HCT116 (cell line): Measurements from ENCODE around the gene KNDC1. TPM values are rescaled to one million over a fixed set of nuclear protein-coding genes. Genes with fewer than 3 reads are reported as not detected.

Source experiments
- ATAC-seq: fragments of 200-7000 bp; cut with Tn5 transposase; 2 replicates; pipeline ENCODE4 v1.9.1; 2020; ENCODE audit warnings: mild to moderate bottlenecking, moderate library complexity
- BruUV-seq: library from RNA; stranded (reverse); fragments of 400-500 nt; replicated peaks from 2 replicates; lab custom pipeline; 2021; lab: Mats Ljungman, UMichigan
- CTCF ChIA-PET: fragments of 300-600 bp; sonication (Branson Sonifier 250); formaldehyde crosslinking; loops from one replicate; lab custom pipeline; 2021; ENCODE audit warnings: antibody characterized with exemption; lab: Charles Lee
- POLR2A ChIA-PET: fragments of 300-600, 350-600 bp; sonication (Branson Sonifier 250); formaldehyde crosslinking; loops from one replicate; lab custom pipeline; 2021; ENCODE audit warnings: antibody characterized with exemption; lab: Charles Lee
- RAD21 ChIA-PET, 2 experiments: fragments of 300-600 bp; sonication (Branson Sonifier 250); formaldehyde crosslinking; loops; one replicate each; lab custom pipeline; 2023; ENCODE audit warnings: low total read pairs in 2 of 2; ENCODE audit not compliant: uncharacterized antibody in 2 of 2, unreplicated experiment in 2 of 2, low non-redundant PET in 1 of 2; lab: Charles Lee
- DNase-seq: peaks from one replicate; pipeline ENCODE4 v3.0.0-alpha.2; 2010; ENCODE audit warnings: low read depth, low spot score
- H2AFZ ChIP-seq: fragments of 200-600 bp; shearing (Covaris generic), sonication (generic); 2 replicates; pipeline ENCODE4 v1.6.1; 2017; ENCODE audit warnings: low read depth, mixed run types, mixed read lengths, antibody characterized with exemption, low read length; ENCODE audit not compliant: poor library complexity, severe bottlenecking
- H3K27ac ChIP-seq: 2 replicates; pipeline ENCODE4 v1.5.1; 2012; ENCODE audit warnings: low read depth, low read length
- H3K27me3 ChIP-seq: fragments of 200-600 bp; sonication (generic); 2 replicates; pipeline ENCODE4 v1.6.1; 2016; ENCODE audit warnings: mixed run types, low read length, mixed read lengths; ENCODE audit not compliant: insufficient read depth
- H3K36me3 ChIP-seq, 2 experiments: fragments of 200-500 bp in 1 of 2; fragments of 200-600 bp in 1 of 2; sonication (Bioruptor generic) in 1 of 2; sonication (generic) in 1 of 2; 2 replicates each; pipeline versions ENCODE4 v1.5.1 to v1.6.1; 2014 to 2016; ENCODE audit warnings: low read length in 2 of 2, inconsistent platforms in 1 of 2, mixed read lengths in 1 of 2, mixed run types in 1 of 2; ENCODE audit not compliant: insufficient read depth in 2 of 2, control insufficient read depth in 1 of 2
- H3K4me1 ChIP-seq, 2 experiments: fragments of 200-600 bp in 1 of 2; sonication (generic) in 1 of 2; 2 replicates each; pipeline versions ENCODE4 v1.5.1 to v1.6.1; 2012 to 2017; ENCODE audit warnings: low read length in 2 of 2, inconsistent platforms in 1 of 2, mild to moderate bottlenecking in 1 of 2, mixed read lengths in 1 of 2, mixed run types in 1 of 2, moderate library complexity in 1 of 2; ENCODE audit not compliant: insufficient read depth in 2 of 2, control insufficient read depth in 1 of 2
- H3K4me2 ChIP-seq: fragments of 200-600 bp; sonication (generic); 2 replicates; pipeline ENCODE4 v1.6.1; 2017; ENCODE audit warnings: mixed run types, low read length, mixed read lengths
- H3K4me3 ChIP-seq, 2 experiments: fragments of 200-600 bp in 1 of 2; sonication (generic) in 1 of 2; replicated peaks in 1 of 2; 2 replicates each; pipeline ENCODE4 v1.5.1; 2011 to 2016; ENCODE audit warnings: low read length in 2 of 2, control low read depth in 1 of 2, low read depth in 1 of 2, mild to moderate bottlenecking in 1 of 2, mixed read lengths in 1 of 2, mixed run types in 1 of 2
- H3K79me2 ChIP-seq: fragments of 200-600 bp; sonication (generic); 2 replicates; pipeline ENCODE4 v1.6.1; 2017; ENCODE audit warnings: mild to moderate bottlenecking, mixed run types, low read length, moderate library complexity, mixed read lengths; ENCODE audit not compliant: insufficient read depth
- H3K9ac ChIP-seq: fragments of 200-600 bp; sonication (generic); 2 replicates; pipeline ENCODE4 v1.6.1; 2016; ENCODE audit warnings: low read length, mixed read lengths
- H3K9me2 ChIP-seq: fragments of 200-600 bp; sonication (generic), shearing (Covaris generic); 2 replicates; pipeline ENCODE4 v1.6.1; 2017; ENCODE audit warnings: mixed run types, mild to moderate bottlenecking, moderate library complexity; ENCODE audit not compliant: insufficient read depth
- H3K9me3 ChIP-seq, 2 experiments: fragments of 200-500 bp in 1 of 2; fragments of 200-600 bp in 1 of 2; sonication (Bioruptor generic) in 1 of 2; sonication (generic) in 1 of 2; 2 replicates each; pipeline ENCODE4 v1.6.1; 2014 to 2017; ENCODE audit warnings: low read length in 2 of 2, mixed read lengths in 2 of 2, inconsistent platforms in 1 of 2, low read depth in 1 of 2, mild to moderate bottlenecking in 1 of 2, mixed run types in 1 of 2, moderate library complexity in 1 of 2; ENCODE audit not compliant: control insufficient read depth in 1 of 2, insufficient read depth in 1 of 2
- H4K20me1 ChIP-seq: fragments of 200-600 bp; sonication (generic), shearing (Covaris generic); 2 replicates; pipeline ENCODE4 v1.6.1; 2017; ENCODE audit warnings: mixed run types, mild to moderate bottlenecking, moderate library complexity; ENCODE audit not compliant: insufficient read depth
- CBX3 ChIP-seq: IDR thresholded peaks from 2 replicates; pipeline ENCODE4 v1.6.1; 2012; ENCODE audit warnings: low read depth
- CEBPB ChIP-seq: IDR thresholded peaks from 2 replicates; pipeline ENCODE4 v1.6.1; 2012; ENCODE audit warnings: low read depth
- EZH2 ChIP-seq: fragments of 200-600 bp; sonication (generic); IDR thresholded peaks from 2 replicates; pipeline ENCODE4 v1.6.1; 2017; ENCODE audit warnings: antibody characterized with exemption, mixed run types
- EZH2phosphoT487 ChIP-seq: fragments of 200-600 bp; IDR thresholded peaks from 2 replicates; pipeline ENCODE4 v1.6.1; 2018; ENCODE audit warnings: antibody characterized with exemption, borderline replicate concordance
- FOSL1 ChIP-seq: IDR thresholded peaks from 2 replicates; pipeline ENCODE4 v1.6.1; 2012; ENCODE audit warnings: low read depth
- JUND ChIP-seq: IDR thresholded peaks from 2 replicates; pipeline ENCODE4 v1.6.1; 2012
- POLR2AphosphoS5 ChIP-seq: IDR thresholded peaks from 2 replicates; pipeline ENCODE4 v1.6.1; 2011; ENCODE audit warnings: mild to moderate bottlenecking, low read depth, low read length, moderate library complexity
- RAD21 ChIP-seq: IDR thresholded peaks from 2 replicates; pipeline ENCODE4 v1.6.1; 2012; ENCODE audit warnings: low read depth, mild to moderate bottlenecking
- SIN3A ChIP-seq: IDR thresholded peaks from 2 replicates; pipeline ENCODE4 v1.6.1; 2012; ENCODE audit warnings: low read depth
- SP1 ChIP-seq: IDR thresholded peaks from 2 replicates; pipeline ENCODE4 v1.6.1; 2012; ENCODE audit warnings: low read depth
- ZBTB33 ChIP-seq: IDR thresholded peaks from 2 replicates; pipeline ENCODE4 v1.6.1; 2011; ENCODE audit warnings: mild to moderate bottlenecking, low read length, moderate library complexity; ENCODE audit not compliant: insufficient replicate concordance; ENCODE audit errors: extremely low read depth
- ZFX ChIP-seq: fragments of 450-650 bp; IDR thresholded peaks from 2 replicates; pipeline ENCODE4 v1.6.1; 2017
- ZNF274 ChIP-seq: fragments of 200-500 bp; sonication (Bioruptor generic); IDR thresholded peaks from 2 replicates; pipeline ENCODE4 v1.6.1; 2014; ENCODE audit warnings: mild to moderate bottlenecking, low read depth, low read length, inconsistent platforms
- intact Hi-C: fragments of 100-400 bp; cut with micrococcal nuclease; formaldehyde crosslinking; loops from 2 replicates; pipeline ENCODE4 v1.10.0; 2022
- total RNA-seq: library from RNA; stranded (reverse); gene quantifications from one replicate; pipeline ENCODE4 v1.2.1, GENCODE V29; 2021; ENCODE audit not compliant: unreplicated experiment

The KNDC1 gene
- total RNA-seq, 1 experiment from 2014 or later: 3.6 TPM

GRCh38 chr10:133179128-133179520 lies 19.1 kb downstream of the KNDC1 start:
- no peaks in the 10 kb centered on the region for H3K4me1 ChIP-seq
- H3K9me3 ChIP-seq: no peaks in the 10 kb centered on the region; a peak in 1 of 4 replicates
- H2AFZ ChIP-seq: no peak overlapping the region
- no peak overlapping the region for H3K9ac ChIP-seq
- no peak overlapping the region for H3K27ac ChIP-seq
- no peaks in the 10 kb centered on the region for H3K9me2 ChIP-seq
- no TSS peak for BruUV-seq
- no peaks in the 10 kb centered on the region for H3K79me2 ChIP-seq
- H3K4me2 ChIP-seq: no peak overlapping the region
- H3K4me3 ChIP-seq: no peak overlapping the region
- CTCF ChIA-PET: no interaction called here
- TF ChIP-seq JUND: no peak
- no peak for TF ChIP-seq POLR2AphosphoS5
- no peak for TF ChIP-seq EZH2phosphoT487
- no peak for TF ChIP-seq RAD21
- TF ChIP-seq EZH2: no peak
- no peak for TF ChIP-seq ZFX
- TF ChIP-seq, all 23 proteins: peak for 0
- POLR2A ChIA-PET: no interaction called here
- H3K36me3 ChIP-seq: no peaks in the 10 kb centered on the region
- no peaks in the 10 kb centered on the region for H3K27me3 ChIP-seq
- H4K20me1 ChIP-seq: no peaks in the 10 kb centered on the region
- ATAC-seq (no peak), DNase-seq (no peak)
- RAD21 ChIA-PET: no interaction called here
- intact Hi-C loops: no loop called here

GRCh38 chr10:133179651-133180050 lies 19.6 kb downstream of the KNDC1 start:
- Histone ChIP-seq H3K27me3 (no peaks in the 10 kb centered on the region), H3K9me2 (no peaks in the 10 kb centered on the region), H2AFZ (no peak overlapping the region), H4K20me1 (no peaks in the 10 kb centered on the region), H3K4me3 (no peak overlapping the region), H3K9ac (no peak overlapping the region), H3K9me3 (no peaks in the 10 kb centered on the region; a peak in 1 of 4 replicates), H3K36me3 (no peaks in the 10 kb centered on the region), H3K4me2 (no peak overlapping the region), H3K27ac (no peak overlapping the region), H3K79me2 (no peaks in the 10 kb centered on the region), H3K4me1 (no peaks in the 10 kb centered on the region)
- no peak for DNase-seq
- RAD21 ChIA-PET: no interaction called here
- intact Hi-C loops: no loop called here
- BruUV-seq: no TSS peak
- no peak for ATAC-seq
- TF ChIP-seq SIN3A (no peak), FOSL1 (no peak), SP1 (no peak), ZNF274 (no peak), ZFX (no peak), EZH2 (no peak), RAD21 (no peak), POLR2AphosphoS5 (no peak), CEBPB (no peak), EZH2phosphoT487 (no peak), CBX3 (no peak), ZBTB33 (no peak)
- CTCF ChIA-PET: no interaction called here
- POLR2A ChIA-PET: no interaction called here
